ENCODE results near the gene CLTC. TPM values are rescaled to one million over a fixed set of nuclear protein-coding genes. Genes with fewer than 3 reads are reported as not detected.
A peak's percentile ranks its signal among the peaks of the same experiment; 100 is the strongest.

Gene CLTC
- total and polyA plus RNA-seq, 12 donors: 42.5 to 196 (median 167) TPM

DNA sequence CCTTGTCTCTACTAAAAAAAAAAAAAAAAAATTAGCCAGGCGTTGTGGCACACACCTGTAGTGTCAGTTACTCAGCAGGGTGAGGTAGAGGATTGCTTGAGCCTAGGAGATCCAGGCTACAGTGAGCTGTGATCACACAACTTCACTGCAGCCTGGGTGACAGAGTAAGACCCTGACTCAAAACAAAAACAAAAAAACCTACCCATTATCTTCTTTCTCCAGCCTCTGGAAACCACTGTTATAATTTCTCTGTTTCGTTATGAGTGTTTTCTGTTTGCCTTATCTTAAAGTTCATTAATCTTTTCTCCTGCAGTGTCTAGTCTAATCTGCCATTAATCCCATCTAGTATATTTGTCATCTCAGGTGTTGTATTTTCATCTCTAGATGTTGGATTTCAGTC, 18.6 kb upstream of the CLTC start:
- ATAC-seq: no peak
- intact Hi-C loops (cut with DNase I): no loop called here

DNA sequence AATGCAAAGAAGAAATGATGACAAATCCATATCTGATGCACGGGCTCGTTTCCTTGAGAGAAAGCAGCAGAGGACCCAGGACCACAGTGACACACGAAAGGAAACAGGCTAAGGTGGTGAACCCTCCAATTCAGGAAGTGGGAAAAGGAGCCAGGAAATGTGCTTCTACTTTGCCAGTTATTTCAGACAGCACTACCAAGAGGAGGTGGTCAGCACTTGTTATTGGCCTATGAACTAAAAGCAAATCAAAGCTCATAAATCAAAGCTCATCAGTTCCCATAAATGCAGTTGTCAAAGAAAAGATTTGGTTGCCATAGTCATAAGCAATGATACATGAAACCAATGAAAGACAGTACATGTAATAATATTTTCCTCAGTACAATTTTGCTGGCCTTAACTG, 12.6 kb upstream of the CLTC start:
- DNase-seq (no peak), ATAC-seq (no peak)
- no peak overlapping the region for H3K4me3 ChIP-seq
- WGBS, 2 donors: 65 to 74% methylated on average over 3 of the region's 3 CpGs
- intact Hi-C loops (cut with DNase I): no loop called here
- H3K4me1 ChIP-seq: no peaks in the 10 kb centered on the region
- TF ChIP-seq, protein P1, sequence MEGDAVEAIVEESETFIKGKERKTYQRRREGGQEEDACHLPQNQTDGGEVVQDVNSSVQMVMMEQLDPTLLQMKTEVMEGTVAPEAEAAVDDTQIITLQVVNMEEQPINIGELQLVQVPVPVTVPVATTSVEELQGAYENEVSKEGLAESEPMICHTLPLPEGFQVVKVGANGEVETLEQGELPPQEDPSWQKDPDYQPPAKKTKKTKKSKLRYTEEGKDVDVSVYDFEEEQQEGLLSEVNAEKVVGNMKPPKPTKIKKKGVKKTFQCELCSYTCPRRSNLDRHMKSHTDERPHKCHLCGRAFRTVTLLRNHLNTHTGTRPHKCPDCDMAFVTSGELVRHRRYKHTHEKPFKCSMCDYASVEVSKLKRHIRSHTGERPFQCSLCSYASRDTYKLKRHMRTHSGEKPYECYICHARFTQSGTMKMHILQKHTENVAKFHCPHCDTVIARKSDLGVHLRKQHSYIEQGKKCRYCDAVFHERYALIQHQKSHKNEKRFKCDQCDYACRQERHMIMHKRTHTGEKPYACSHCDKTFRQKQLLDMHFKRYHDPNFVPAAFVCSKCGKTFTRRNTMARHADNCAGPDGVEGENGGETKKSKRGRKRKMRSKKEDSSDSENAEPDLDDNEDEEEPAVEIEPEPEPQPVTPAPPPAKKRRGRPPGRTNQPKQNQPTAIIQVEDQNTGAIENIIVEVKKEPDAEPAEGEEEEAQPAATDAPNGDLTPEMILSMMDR (IDR thresholded peaks at IDR 0.05): no peak
- no peaks in the 10 kb centered on the region for H3K27me3 ChIP-seq
- no peak overlapping the region for H3K27ac ChIP-seq
- peaks cover 0 to 99% (median 29%) of the 10 kb centered on the region in 9 donors for H3K36me3 ChIP-seq
- H3K9me3 ChIP-seq: no peaks in the 10 kb centered on the region

More for the DNA sequence above, 18.6 kb upstream of the CLTC start:
- TF ChIP-seq, protein P1 (IDR thresholded peaks at IDR 0.05): no peak
- H3K4me3 ChIP-seq: no peak overlapping the region
- no peak for DNase-seq
- no peaks in the 10 kb centered on the region for H3K9me3 ChIP-seq
- H3K27me3 ChIP-seq: no peaks in the 10 kb centered on the region
- no peaks in the 10 kb centered on the region for H3K4me1 ChIP-seq
- no peak overlapping the region for H3K27ac ChIP-seq
- 93 to 94% methylated on average over 2 of the region's 2 CpGs for WGBS, 2 donors
- H3K36me3 ChIP-seq: peaks cover 0 to 67% (median 28%) of the 10 kb centered on the region in 9 donors

GRCh38 chr17:59607817-59608403, 11.8 kb upstream of the CLTC start:
- 89 to 92% methylated on average over 5 of the region's 5 CpGs for WGBS, 2 donors
- Histone ChIP-seq H3K9me3 (no peaks in the 10 kb centered on the region), H3K27ac (no peak overlapping the region), H3K4me1 (no peaks in the 10 kb centered on the region), H3K36me3 (peaks cover 0 to 91% (median 26%) of the 10 kb centered on the region in 9 donors), H3K27me3 (no peaks in the 10 kb centered on the region), H3K4me3 (no peak overlapping the region)
- TF ChIP-seq, protein P1 (IDR thresholded peaks at IDR 0.05): peak in 4 of 9 donors; percentile 6 to 33 (median 19)
- ATAC-seq (no peak), DNase-seq (no peak)
- intact Hi-C loops (cut with DNase I): no loop called here

DNA sequence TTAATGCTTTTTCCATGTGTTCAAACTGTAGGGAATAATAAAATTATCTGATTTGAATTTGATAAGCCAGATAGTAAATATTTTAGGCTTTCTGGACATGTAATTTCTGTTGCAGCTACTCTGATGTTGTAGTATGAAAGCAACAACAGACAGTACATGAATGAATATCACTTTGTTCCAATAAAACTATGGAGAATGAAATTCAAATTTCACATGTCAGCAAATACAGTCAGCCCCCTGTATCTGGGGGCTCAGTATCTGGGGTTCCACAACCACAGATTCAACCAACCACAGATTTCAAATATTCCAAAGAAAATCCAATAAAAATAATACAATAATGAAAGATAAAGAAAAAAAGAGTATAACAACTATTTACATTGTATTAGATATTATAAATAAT, 8.2 kb upstream of the CLTC start:
- intact Hi-C loops (cut with DNase I): no loop called here
- Histone ChIP-seq H3K9me3 (no peaks in the 10 kb centered on the region), H3K36me3 (peaks cover 0 to 55% (median 10%) of the 10 kb centered on the region in 9 donors), H3K4me3 (no peak overlapping the region), H3K4me1 (peaks cover 0 to 3% (median 0%) of the 10 kb centered on the region in 9 donors), H3K27me3 (no peaks in the 10 kb centered on the region), H3K27ac (no peak overlapping the region)
- DNase-seq (no peak), ATAC-seq (no peak)
- TF ChIP-seq, protein P1 (IDR thresholded peaks at IDR 0.05): no peak
